T-helper 1 cell treated with Interleukin-12 subunit alpha and Interleukin-12 subunit beta and Interleukin-4 antibody, amounts not matched to agents 30 μg/mL and 1 μg/mL, for 36 hours (primary cell): ENCODE data around the gene FALEC.

ENCODE experiments used
- H3K27ac Mint-ChIP-seq: one replicate; pipeline ENCODE4 v1.8.0; 2021; ENCODE audit warnings: mild to moderate bottlenecking, mixed read lengths
- H3K27me3 Mint-ChIP-seq: one replicate; pipeline ENCODE4 v1.8.0; 2021; ENCODE audit warnings: low read depth, mixed read lengths
- H3K36me3 Mint-ChIP-seq: one replicate; pipeline ENCODE4 v1.8.0; 2021; ENCODE audit warnings: low read depth, mixed read lengths
- H3K4me1 Mint-ChIP-seq: one replicate; pipeline ENCODE4 v1.8.0; 2021; ENCODE audit warnings: low read depth, mixed read lengths
- H3K4me3 Mint-ChIP-seq: one replicate; pipeline ENCODE4 v1.8.0; 2021; ENCODE audit warnings: mild to moderate bottlenecking, moderate library complexity, mixed read lengths
- H3K9me3 Mint-ChIP-seq: one replicate; pipeline ENCODE4 v1.8.0; 2021; ENCODE audit warnings: mixed read lengths

The FALEC gene

GRCh38 chr1:150493175-150493574, 22.4 kb upstream of the FALEC start:
- Mint-ChIP-seq H3K36me3 (peaks cover 39% of the 10 kb centered on the region), H3K4me3 (no peak overlapping the region), H3K4me1 (peaks cover 7% of the 10 kb centered on the region), H3K27me3 (no peaks in the 10 kb centered on the region), H3K9me3 (no peaks in the 10 kb centered on the region), H3K27ac (no peak overlapping the region)

- H3K27me3 Mint-ChIP-seq: no peaks in the 10 kb centered on the region
- H3K9me3 Mint-ChIP-seq: no peaks in the 10 kb centered on the region
- H3K27ac Mint-ChIP-seq: no peak overlapping the region
- peaks cover 2% of the 10 kb centered on the region for H3K4me1 Mint-ChIP-seq
- H3K36me3 Mint-ChIP-seq: peaks cover 41% of the 10 kb centered on the region
- no peak overlapping the region for H3K4me3 Mint-ChIP-seq
Measured at GRCh38 chr1:150498342-150498741, 17.2 kb upstream of the FALEC start.

GRCh38 chr1:150505431-150505830, 10.1 kb upstream of the FALEC start:
- Mint-ChIP-seq H3K4me1 (peaks cover 6% of the 10 kb centered on the region), H3K27me3 (no peaks in the 10 kb centered on the region), H3K36me3 (peaks cover 33% of the 10 kb centered on the region), H3K4me3 (no peak overlapping the region), H3K27ac (no peak overlapping the region), H3K9me3 (no peaks in the 10 kb centered on the region)

DNA sequence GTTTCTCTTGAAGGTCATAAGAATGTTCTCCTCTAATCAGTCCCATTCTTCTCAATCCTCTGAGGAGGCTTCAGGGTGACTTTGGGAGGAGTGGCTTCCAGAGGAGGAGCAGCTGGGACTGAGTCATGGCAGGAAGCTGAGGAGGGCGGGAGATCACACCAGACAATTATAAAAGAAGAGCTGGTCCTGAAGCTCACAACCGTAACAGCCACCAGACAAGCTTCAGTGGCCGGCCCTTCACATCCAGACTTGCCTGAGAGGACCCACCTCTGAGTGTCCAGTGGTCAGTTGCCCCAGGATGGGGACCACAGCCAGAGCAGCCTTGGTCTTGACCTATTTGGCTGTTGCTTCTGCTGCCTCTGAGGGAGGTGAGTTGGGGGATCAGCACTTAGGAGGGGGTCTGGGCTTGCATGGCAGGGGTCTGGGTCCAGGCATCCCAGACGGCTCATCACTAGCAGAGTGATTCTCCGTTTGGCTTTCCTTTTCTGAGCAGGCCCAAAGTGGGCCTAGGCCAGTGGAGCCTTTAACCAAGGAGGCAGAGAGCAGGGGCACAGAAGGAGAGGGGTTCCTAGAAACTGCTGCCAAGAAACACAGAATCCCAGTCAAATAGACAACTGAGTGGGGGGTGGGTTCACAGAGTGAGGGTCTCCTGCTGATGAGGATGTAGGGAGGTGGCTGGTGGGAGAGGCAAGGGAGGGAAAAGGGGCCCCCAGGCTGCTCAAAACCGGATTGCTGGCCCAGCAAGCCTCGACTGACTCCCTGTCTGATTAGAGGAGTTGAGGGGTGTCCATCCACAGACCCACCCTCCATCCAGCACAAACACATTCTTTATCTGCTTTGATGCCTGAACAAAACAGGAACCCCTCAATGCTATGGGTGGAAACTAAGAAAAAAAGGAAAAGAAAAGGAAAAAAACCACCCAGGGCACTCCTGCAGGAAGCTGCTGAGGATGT, 7.4 kb upstream of the FALEC start, which contains the start of gene ECM1:
ECM1 (plus strand) TSS at position 198 of the 953 bp plus-strand sequence; CDS start at position 299, 101 bp downstream.
- H3K4me1 Mint-ChIP-seq: peaks cover 4% of the 10 kb centered on the region
- H3K4me3 Mint-ChIP-seq: no peak within 1 kb of the TSS
- H3K9me3 Mint-ChIP-seq: no peaks in the 10 kb centered on the region
- peak within 1 kb of the TSS; percentile 49 for H3K27ac Mint-ChIP-seq
- peaks cover 29% of the 10 kb centered on the region for H3K36me3 Mint-ChIP-seq
- no peaks in the 10 kb centered on the region for H3K27me3 Mint-ChIP-seq

DNA sequence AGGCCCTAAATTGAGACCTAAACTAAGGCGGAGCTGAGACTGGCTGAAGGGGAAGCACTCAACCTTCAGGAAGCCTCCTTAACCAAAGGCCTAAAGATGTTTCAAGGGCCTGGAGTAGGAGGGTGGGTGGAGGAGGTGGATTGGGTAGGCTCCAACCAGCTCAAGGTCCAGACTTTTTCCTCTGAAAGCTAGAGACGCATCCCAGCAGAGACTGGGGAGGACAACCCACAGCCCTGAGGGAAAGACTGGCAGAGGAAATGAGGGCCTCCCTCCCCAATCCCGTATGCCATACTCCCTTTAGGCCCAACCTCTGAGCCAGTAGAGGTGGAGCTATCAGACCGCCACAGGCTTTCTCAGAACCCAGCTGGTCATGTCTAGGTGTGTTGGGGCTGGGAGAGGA, 6.6 kb upstream of the FALEC start:
- Mint-ChIP-seq H3K4me3 (no peak overlapping the region), H3K4me1 (peaks cover 4% of the 10 kb centered on the region), H3K9me3 (no peaks in the 10 kb centered on the region), H3K27me3 (no peaks in the 10 kb centered on the region), H3K27ac (no peak overlapping the region), H3K36me3 (peaks cover 24% of the 10 kb centered on the region)

GRCh38 chr1:150511551-150511950, 4.0 kb upstream of the FALEC start:
- H3K4me3 Mint-ChIP-seq: no peak overlapping the region
- no peaks in the 10 kb centered on the region for H3K27me3 Mint-ChIP-seq
- no peaks in the 10 kb centered on the region for H3K9me3 Mint-ChIP-seq
- H3K27ac Mint-ChIP-seq: no peak overlapping the region
- peaks cover 12% of the 10 kb centered on the region for H3K36me3 Mint-ChIP-seq
- peaks cover 16% of the 10 kb centered on the region for H3K4me1 Mint-ChIP-seq

GRCh38 chr1:150511985-150512660, 3.4 kb upstream of the FALEC start:
- Mint-ChIP-seq H3K4me1 (peaks cover 19% of the 10 kb centered on the region), H3K27me3 (no peaks in the 10 kb centered on the region), H3K36me3 (peaks cover 7% of the 10 kb centered on the region), H3K9me3 (no peaks in the 10 kb centered on the region), H3K4me3 (no peak overlapping the region), H3K27ac (no peak overlapping the region)

DNA sequence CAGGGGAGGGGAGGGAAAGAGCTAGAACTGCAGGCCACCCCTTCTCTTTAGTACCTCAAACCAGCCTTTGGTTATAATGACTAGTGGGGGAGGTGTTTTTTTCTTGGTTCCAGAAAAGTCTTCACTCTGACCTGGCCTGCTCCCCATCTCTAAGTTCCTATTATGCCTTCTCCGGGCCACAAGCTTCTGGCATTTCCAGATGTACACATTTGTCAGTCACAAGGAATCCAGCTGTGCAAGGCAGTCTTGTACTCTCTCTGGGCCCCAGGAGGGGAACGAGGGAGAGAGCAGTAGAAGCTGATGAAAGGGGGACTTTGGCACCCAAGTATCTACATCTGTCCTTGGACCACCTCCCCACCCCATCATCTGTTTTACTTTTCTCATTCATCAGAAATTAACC, 2.7 kb upstream of the FALEC start:
- Mint-ChIP-seq H3K36me3 (peaks cover 3% of the 10 kb centered on the region), H3K27me3 (no peaks in the 10 kb centered on the region), H3K4me1 (peaks cover 15% of the 10 kb centered on the region), H3K9me3 (no peaks in the 10 kb centered on the region), H3K4me3 (no peak overlapping the region), H3K27ac (no peak overlapping the region)

GRCh38 chr1:150513351-150513791, 2.2 kb upstream of the FALEC start:
- Mint-ChIP-seq H3K9me3 (no peaks in the 10 kb centered on the region), H3K27me3 (no peaks in the 10 kb centered on the region), H3K27ac (no peak overlapping the region), H3K36me3 (peaks cover 3% of the 10 kb centered on the region), H3K4me1 (peaks cover 15% of the 10 kb centered on the region), H3K4me3 (no peak overlapping the region)

DNA sequence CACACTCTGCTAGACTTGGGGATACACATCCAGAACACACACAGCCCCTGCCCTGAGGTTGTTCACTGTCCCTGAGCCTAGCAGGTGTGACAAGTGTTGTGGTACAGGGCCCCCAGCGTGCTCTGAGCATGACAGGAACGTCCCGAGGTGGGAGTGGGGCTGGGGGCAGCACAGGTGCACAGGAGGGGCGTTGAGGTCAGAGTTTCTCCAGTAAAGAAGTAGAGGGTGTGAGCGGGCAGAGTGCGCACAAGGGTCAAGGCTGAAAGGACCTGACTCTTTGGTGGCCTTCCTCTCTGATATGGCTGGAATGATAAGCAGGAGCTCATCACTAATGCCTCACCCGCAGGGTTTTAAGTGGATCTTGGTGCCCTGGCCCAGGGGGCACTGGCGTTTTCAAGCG, 1.3 kb upstream of the FALEC start:
- no peaks in the 10 kb centered on the region for H3K9me3 Mint-ChIP-seq
- no peak overlapping the region for H3K27ac Mint-ChIP-seq
- peaks cover 3% of the 10 kb centered on the region for H3K36me3 Mint-ChIP-seq
- H3K4me1 Mint-ChIP-seq: peaks cover 15% of the 10 kb centered on the region
- peak overlapping the region; percentile 92 for H3K4me3 Mint-ChIP-seq
- no peaks in the 10 kb centered on the region for H3K27me3 Mint-ChIP-seq

DNA sequence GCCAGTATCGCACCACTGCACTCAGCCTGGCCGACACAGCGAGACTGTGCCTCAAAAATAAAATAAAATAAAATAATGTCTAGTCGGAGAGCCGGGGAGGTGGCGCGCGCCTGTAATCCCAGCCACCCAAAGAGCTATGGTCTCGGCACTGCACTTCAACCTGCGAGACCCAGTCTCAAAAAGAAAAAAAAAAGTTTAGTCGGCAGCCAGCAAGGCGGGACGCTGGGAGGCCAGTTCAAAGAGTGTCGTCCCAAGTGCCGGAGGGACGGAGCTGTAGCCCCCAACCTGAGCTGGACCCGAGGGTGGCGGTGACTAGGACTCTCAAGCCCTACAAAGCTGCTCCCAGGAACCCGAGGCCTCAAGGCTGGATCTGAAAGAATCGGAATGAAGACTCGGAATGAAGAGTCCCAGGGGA, 632 bp upstream of the FALEC start:
- peak overlapping the region; percentile 92 for H3K4me3 Mint-ChIP-seq
- no peaks in the 10 kb centered on the region for H3K27me3 Mint-ChIP-seq
- peak overlapping the region; percentile 6 for H3K27ac Mint-ChIP-seq
- H3K36me3 Mint-ChIP-seq: peaks cover 3% of the 10 kb centered on the region
- H3K9me3 Mint-ChIP-seq: no peaks in the 10 kb centered on the region
- H3K4me1 Mint-ChIP-seq: peaks cover 15% of the 10 kb centered on the region

GRCh38 chr1:150516050-150516591, 569 bp downstream of the FALEC start:
- Mint-ChIP-seq H3K9me3 (no peaks in the 10 kb centered on the region), H3K27me3 (no peaks in the 10 kb centered on the region), H3K36me3 (peaks cover 3% of the 10 kb centered on the region), H3K4me1 (peaks cover 15% of the 10 kb centered on the region), H3K4me3 (peak overlapping the region; percentile 92), H3K27ac (peak overlapping the region; percentile 26)

GRCh38 chr1:150516616-150517015, 1.1 kb downstream of the FALEC start:
- Mint-ChIP-seq H3K27ac (no peak overlapping the region), H3K4me3 (peak overlapping the region; percentile 92), H3K4me1 (peaks cover 19% of the 10 kb centered on the region), H3K36me3 (peaks cover 3% of the 10 kb centered on the region), H3K9me3 (no peaks in the 10 kb centered on the region), H3K27me3 (no peaks in the 10 kb centered on the region)

DNA sequence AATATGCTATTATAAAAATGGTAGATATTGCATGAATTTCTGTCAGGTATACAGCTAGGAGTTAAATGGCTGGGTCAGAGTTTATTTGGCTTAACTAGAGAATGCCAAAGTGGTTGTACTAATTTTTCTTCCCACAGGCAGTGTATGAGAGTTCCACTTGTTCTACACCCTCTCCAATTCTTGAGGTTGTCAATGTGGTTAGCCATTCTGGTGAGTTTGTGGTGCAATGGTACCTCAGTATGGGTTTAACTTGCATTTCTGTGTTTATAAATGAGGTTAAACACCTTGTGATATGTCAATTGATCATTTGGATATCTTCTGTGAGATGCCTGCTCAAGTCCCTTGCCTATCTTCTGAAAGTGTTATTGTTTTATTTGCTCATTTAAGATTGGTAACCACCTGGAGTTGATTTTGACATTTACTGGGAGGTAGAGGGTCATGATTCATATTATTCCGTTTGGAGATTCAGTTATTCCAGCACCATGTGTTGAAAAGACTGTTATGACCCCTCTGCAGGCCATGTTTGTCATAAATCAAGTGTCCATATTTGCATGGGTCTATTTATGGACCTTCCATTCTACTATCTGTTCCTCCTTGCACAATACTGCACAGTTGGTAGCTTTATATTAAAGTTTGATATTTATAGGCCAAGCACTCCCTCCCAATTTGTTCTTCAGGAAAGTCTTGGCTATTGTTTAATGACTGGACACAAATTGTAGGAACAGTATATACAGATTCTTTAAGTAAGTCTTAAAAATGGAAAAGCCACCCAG, 5.8 kb downstream of the FALEC start:
- Mint-ChIP-seq H3K27me3 (peaks cover 3% of the 10 kb centered on the region), H3K27ac (no peak overlapping the region), H3K4me1 (peaks cover 9% of the 10 kb centered on the region), H3K4me3 (no peak overlapping the region), H3K36me3 (no peaks in the 10 kb centered on the region), H3K9me3 (no peaks in the 10 kb centered on the region)
